Left lobe of liver (tissue), 2 donors: Measurements from ENCODE around the gene TMC5. TPM values are rescaled to one million over a fixed set of nuclear protein-coding genes. Genes with fewer than 3 reads are reported as not detected.
"Not testable (repeated sequence)": the region's sequence is repeated elsewhere in the genome, so short reads cannot be mapped to it uniquely, and the experiment has no call there.

ENCODE experiments used
- ATAC-seq: fragments of 200-7000 bp; cut with Tn5 transposase; one replicate; pipeline ENCODE4 v1.9.1; 2020; ENCODE audit warnings: mild to moderate bottlenecking, moderate library complexity
- DNase-seq: peaks from one replicate; pipeline ENCODE4 v3.0.0-alpha.2; 2020; ENCODE audit warnings: low spot score
- total RNA-seq: library from RNA; stranded (reverse); gene quantifications from one replicate; pipeline ENCODE4 v1.2.1, GENCODE V29; 2021
- donor health status: DM: no; HTN: no; CAD: no; lungs with moderate emphysema.
- donor health status: DM: no; HTN: yes; CAD: no.

The TMC5 gene
- total RNA-seq, 1 donor from 2014 or later: 0.15 TPM

DNA sequence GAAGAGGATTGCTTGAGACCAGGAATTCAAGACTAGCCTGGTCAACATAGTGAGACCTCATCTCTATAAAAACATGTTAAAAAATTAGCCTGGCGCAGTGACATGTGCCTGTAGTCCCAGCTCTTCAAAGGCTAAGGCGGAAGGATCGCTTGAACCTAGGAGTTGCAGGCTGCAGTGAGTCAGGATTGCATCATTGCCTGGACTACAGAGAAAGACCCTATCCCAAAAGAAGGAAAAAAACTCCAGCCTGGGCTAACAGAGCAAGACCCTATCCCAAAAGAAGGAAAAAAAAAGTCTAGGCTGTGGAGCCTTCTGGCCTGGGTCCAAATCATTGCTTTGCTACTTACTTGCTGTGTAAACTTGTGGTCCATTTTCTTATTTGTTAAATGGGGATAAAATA is 111.0 kb downstream of the TMC5 start:
- no peak for DNase-seq

DNA sequence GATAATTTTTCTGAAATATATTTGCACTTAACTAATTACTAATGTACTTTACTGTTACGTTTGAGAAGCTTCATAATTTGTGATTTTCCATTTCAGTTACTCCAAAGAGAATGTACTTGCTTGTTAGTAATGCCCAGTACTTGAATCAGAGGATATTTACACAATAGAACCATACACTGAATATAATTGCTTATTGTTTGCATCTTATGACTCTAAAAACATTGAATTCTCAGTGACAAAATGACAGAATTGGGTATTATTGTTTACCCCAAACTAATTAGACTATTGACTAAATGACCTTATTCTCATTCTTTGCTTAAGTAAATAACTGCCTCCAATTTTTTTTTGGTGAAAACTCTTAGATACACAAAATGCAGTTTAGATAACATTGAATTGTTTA is 114.9 kb downstream of the TMC5 start:
- DNase-seq: no peak

More for the DNA sequence above, 111.0 kb downstream of the TMC5 start:
- no peak for ATAC-seq

DNA sequence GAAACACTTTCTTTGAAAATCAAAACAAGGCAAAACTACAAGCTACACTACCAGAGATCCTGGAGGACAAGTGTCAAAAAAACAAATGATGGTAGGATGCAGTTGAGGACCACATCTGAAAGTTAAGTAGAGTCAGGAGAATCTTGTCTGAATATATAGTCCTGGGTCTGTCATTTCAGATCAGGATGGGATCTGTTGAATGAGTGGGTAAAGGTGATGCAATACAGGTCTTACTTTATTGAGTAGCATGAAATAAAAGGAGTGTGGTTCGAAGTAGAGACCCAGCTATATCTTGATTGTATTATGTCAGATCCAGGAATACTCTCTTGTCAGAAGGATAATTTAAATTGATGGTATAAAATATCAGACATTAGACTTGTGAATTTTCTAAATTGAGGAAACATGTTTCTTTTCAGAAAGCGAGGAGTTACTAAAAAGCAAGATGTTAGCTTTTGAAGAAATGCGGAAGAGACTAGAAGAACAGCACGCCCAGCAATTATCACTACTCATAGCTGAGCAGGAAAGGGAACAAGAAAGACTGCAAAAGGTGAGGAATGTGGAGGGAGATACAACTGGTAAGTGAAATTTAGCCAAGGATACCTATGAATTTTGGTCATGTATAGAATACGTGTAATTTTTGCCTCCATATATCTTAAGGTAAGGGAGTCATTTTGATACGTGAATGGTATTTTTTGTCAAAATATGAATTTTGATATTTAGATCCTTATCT is 122.7 kb downstream of the TMC5 start:
- ATAC-seq (no peak), DNase-seq (no peak)

More for the DNA sequence above, 114.9 kb downstream of the TMC5 start:
- ATAC-seq: no peak

DNA sequence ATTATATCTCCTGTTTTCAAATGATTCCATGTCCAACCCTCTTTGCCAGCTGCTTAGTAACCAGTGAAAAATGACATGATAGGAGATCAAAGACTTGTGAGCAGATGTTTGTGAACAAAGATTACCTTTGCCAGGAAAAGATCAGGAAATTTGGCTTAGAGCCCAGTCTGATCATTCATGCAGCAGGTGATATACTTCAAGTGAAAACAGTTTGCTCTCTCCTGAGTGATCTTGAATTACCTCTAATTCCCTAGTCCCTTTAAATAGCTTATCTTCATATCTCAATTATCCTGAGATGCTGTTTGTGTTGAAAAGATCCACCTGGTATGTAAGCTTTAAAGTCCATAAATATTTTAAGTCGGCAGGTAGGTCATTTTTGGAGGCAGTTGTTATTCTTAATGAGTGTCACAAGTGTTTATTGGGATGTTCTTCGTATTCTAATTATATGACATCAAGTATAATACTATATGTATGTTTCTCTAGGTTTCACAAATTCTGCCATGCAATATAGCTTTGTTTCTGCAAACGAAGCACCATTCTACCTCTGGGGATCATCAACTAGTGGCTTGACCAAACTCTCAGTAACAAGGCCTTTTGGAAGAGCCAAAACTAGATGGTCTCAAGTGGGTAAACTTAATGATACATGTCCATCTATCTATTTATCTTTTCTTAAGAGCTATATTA is 124.6 kb downstream of the TMC5 start:
- DNase-seq (peak; percentile 54), ATAC-seq (peak; percentile 86)

DNA sequence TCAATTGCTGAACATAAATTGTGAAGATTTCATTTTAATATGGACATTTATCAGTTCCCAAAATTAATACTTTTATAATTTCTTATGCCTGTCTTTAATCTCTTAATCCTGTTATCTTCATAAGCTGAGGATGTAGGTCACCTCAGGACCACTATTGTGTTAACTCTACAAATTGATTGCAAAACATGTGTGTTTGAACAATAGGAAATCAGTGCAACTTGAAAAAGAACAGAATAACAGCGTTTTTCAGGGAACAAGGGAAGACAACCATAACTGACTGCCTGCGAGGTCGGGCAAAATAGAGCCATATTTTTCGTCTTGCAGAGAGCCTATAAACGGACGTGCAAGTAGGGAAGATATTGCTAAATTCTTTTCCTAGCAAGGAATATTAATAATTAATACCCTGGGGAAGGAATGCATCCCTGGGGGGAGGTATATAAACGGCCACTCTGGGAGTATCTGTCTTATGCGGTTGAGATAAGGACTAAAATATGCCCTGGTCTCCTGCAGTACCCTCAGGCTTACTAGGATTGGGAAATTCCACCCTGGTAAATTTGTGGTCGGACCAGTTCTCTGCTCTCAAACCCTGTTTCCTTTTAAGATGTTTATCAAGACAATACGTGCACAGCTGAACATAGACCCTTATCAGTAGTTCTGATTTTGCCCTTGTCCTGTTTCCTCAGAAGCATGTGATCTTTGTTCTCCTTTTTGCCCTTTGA is 125.8 kb downstream of the TMC5 start:
- ATAC-seq, DNase-seq: not testable (repeated sequence)

DNA sequence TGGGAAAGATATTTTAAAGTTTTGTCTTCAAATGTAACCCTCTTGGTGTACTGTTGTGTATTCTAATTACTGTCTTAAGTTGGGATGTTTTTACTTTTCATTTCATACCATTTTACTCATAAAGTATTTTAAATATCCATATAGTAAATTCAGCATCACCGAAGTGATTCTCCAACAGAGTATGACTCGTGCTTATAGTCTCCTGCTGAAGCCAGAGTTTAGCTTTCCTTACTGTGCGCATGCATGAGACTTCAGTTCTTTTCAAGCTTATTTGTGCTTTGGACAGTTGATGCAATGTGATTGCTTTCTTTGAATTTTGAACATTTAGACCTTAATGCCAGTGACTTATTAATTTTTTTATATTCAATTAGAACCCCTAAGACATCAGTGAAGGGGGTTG is 130.5 kb downstream of the TMC5 start:
- ATAC-seq (no peak), DNase-seq (no peak)

Other genes starting within 250 kb of the TMC5 start
- 7.7 TPM for gene SYT17, start 249.6 kb upstream of the TMC5 start, total RNA-seq
- gene CLEC19A, start 132.2 kb upstream of the TMC5 start, total RNA-seq: not detected
- 22.0 TPM for gene GDE1, start 104.2 kb downstream of the TMC5 start, total RNA-seq
- gene CCP110, start 106.1 kb downstream of the TMC5 start, total RNA-seq: 2.7 TPM
- gene VPS35L, start 137.8 kb downstream of the TMC5 start, total RNA-seq: 16.5 TPM